Left colon (tissue), 2 donors: ENCODE measurements around the gene DHX35. TPM values are rescaled to one million over a fixed set of nuclear protein-coding genes. Genes with fewer than 3 reads are reported as not detected.

Experiments used
- ATAC-seq: fragments of 200-7000 bp; cut with Tn5 transposase; one replicate; pipeline ENCODE4 v1.9.1; 2020; ENCODE audit warnings: mild to moderate bottlenecking, moderate library complexity
- DNase-seq, 2 donors: peaks; one replicate each; pipeline ENCODE4 v3.0.0-alpha.2; 2020
- intact Hi-C, 2 donors: fragments of 100-400 bp; cut with DNase I in 1 of 2; cut with micrococcal nuclease in 1 of 2; formaldehyde crosslinking; loops; one replicate each; pipeline versions ENCODE4 v1.11.2 to v1.14.0; 2022; cut with DNase I, micrococcal nuclease
- total RNA-seq, 2 donors: library from RNA; stranded (reverse); fragmentation: NEBNext Ultra II Directional; extraction: Animal tissue kit (Norgen Biotek cat#: 25700); gene quantifications; one replicate each; pipeline ENCODE4 v1.2.1, GENCODE V29; 2021
- donor health status: DM: no; HTN: no; CAD: no.
- donor health status: DM: yes; HTN: yes; CAD: no.

DHX35 gene
- total RNA-seq, 2 donors from 2014 or later, result 14.0 to 14.1 TPM

GRCh38 chr20:39042279-39043150, 80.4 kb downstream of the DHX35 start:
- no peak for ATAC-seq
- DNase-seq, result no peak
- intact Hi-C loops, result no loop called here

- intact Hi-C loops, result no loop called here
Measured at GRCh38 chr20:39044501-39044900, 82.4 kb downstream of the DHX35 start.

GRCh38 chr20:39045676-39046075, 83.5 kb downstream of the DHX35 start:
- no peak for DNase-seq
- intact Hi-C loops, result loop anchor here in 1 of 2 donors (5.0 kb wide), 1 partner anchor 118 kb away; the partner anchor contains the start of gene FAM83D
- no peak for ATAC-seq

More at GRCh38 chr20:39044501-39044900, 82.4 kb downstream of the DHX35 start:
- DNase-seq, result no peak
- no peak for ATAC-seq

- no peak for ATAC-seq
- intact Hi-C loops, result loop anchor here in 1 of 2 donors (5.0 kb wide), 1 partner anchor 120 kb away; the partner anchor contains the start of gene FAM83D
- DNase-seq, result no peak
Measured at GRCh38 chr20:39047417-39047985, 85.4 kb downstream of the DHX35 start.

GRCh38 chr20:39048000-39048696, 86.0 kb downstream of the DHX35 start:
- intact Hi-C loops, result loop anchor here in 1 of 2 donors (5.0 kb wide), 1 partner anchor 121 kb away; the partner anchor contains the start of gene FAM83D
- DNase-seq (peak; percentile 68 to 87), ATAC-seq (peak; percentile 82)

- DNase-seq (no peak), ATAC-seq (no peak)
- intact Hi-C loops, result loop anchor here in 1 of 2 donors (5.0 kb wide), 1 partner anchor 122 kb away; the partner anchor contains the start of gene FAM83D
Measured at GRCh38 chr20:39049148-39049547, 87.0 kb downstream of the DHX35 start.

- intact Hi-C loops, result loop anchor here in 1 of 2 donors (5.0 kb wide), 1 partner anchor 123 kb away; the partner anchor contains the start of gene FAM83D
- peak; percentile 60 to 81 for DNase-seq
- peak; percentile 85 for ATAC-seq
Measured at GRCh38 chr20:39049684-39050554, 87.8 kb downstream of the DHX35 start.

GRCh38 chr20:39050555-39050902, 88.4 kb downstream of the DHX35 start:
- intact Hi-C loops, result no loop called here

GRCh38 chr20:39052676-39053075, 90.5 kb downstream of the DHX35 start:
- ATAC-seq (no peak), DNase-seq (no peak)
- intact Hi-C loops, result no loop called here

More at GRCh38 chr20:39050555-39050902, 88.4 kb downstream of the DHX35 start:
- no peak for DNase-seq
- no peak for ATAC-seq

GRCh38 chr20:39057143-39057542, 95.0 kb downstream of the DHX35 start:
- ATAC-seq (no peak), DNase-seq (no peak)
- intact Hi-C loops, result no loop called here

- intact Hi-C loops, result no loop called here
- DNase-seq, result no peak
- ATAC-seq, result no peak
Measured at GRCh38 chr20:39057911-39058310, 95.8 kb downstream of the DHX35 start.

GRCh38 chr20:39059036-39059435, 96.9 kb downstream of the DHX35 start:
- DNase-seq (no peak), ATAC-seq (no peak)
- intact Hi-C loops, result no loop called here

- no peak for DNase-seq
- intact Hi-C loops, result loop anchor here in 1 of 2 donors (10.0 kb wide), 1 partner anchor 152 kb away; no protein-coding TSS in a partner anchor
- ATAC-seq, result no peak
Measured at GRCh38 chr20:39066471-39067242, 104.5 kb downstream of the DHX35 start.

- intact Hi-C loops, result loop anchor here in 1 of 2 donors (10.0 kb wide), 1 partner anchor 153 kb away; no protein-coding TSS in a partner anchor
- DNase-seq (no peak), ATAC-seq (no peak)
Measured at GRCh38 chr20:39067526-39068216, 105.5 kb downstream of the DHX35 start.

GRCh38 chr20:39069976-39070375, 107.8 kb downstream of the DHX35 start:
- intact Hi-C loops, result loop anchor here in 1 of 2 donors (10.0 kb wide), 1 partner anchor 155 kb away; no protein-coding TSS in a partner anchor
- ATAC-seq (no peak), DNase-seq (no peak)

- no peak for ATAC-seq
- DNase-seq, result no peak
- intact Hi-C loops, result no loop called here
Measured at GRCh38 chr20:39070484-39071231, 108.5 kb downstream of the DHX35 start.
